DOHH2 (cell line): ENCODE data around the gene GABRE.

Experiments
- CTCF ChIP-seq: fragments of 200-600 bp; sonication (generic); IDR thresholded peaks from one replicate; pipeline ENCODE4 v1.5.1; 2014; ENCODE audit warnings: antibody characterized with exemption, mild to moderate bottlenecking, low read depth, low read length; ENCODE audit not compliant: poor library complexity, severe bottlenecking
- EZH2phosphoT487 ChIP-seq: fragments of 200-600 bp; sonication (generic); IDR thresholded peaks from 2 replicates; pipeline ENCODE4 v1.6.1; 2017; ENCODE audit warnings: borderline replicate concordance, mild to moderate bottlenecking, antibody characterized with exemption, low read length, moderate library complexity, mixed read lengths

- no peak for TF ChIP-seq CTCF
- TF ChIP-seq EZH2phosphoT487 = no peak
Observed at GRCh38 chrX:151996347-151996746, 21.9 kb upstream of the GABRE start.
